ENCODE data around the gene SNX33. TPM values are rescaled to one million over a fixed set of nuclear protein-coding genes. Genes with fewer than 3 reads are reported as not detected.
"Not testable (repeated sequence)": the region's sequence is repeated elsewhere in the genome, so short reads cannot be mapped to it uniquely, and the experiment has no call there.

The SNX33 gene
- total RNA-seq, 1 experiment from 2014 or later: 9.3 TPM

GRCh38 chr15:75661756-75662140 lies 14.0 kb downstream of the SNX33 start:
- no peak for DNase-seq (ENCODE audit: low spot score)

- no peak for DNase-seq (ENCODE audit: low spot score)
These were observed 15.3 kb downstream of the SNX33 start for GRCh38 chr15:75662823-75663519.

DNA sequence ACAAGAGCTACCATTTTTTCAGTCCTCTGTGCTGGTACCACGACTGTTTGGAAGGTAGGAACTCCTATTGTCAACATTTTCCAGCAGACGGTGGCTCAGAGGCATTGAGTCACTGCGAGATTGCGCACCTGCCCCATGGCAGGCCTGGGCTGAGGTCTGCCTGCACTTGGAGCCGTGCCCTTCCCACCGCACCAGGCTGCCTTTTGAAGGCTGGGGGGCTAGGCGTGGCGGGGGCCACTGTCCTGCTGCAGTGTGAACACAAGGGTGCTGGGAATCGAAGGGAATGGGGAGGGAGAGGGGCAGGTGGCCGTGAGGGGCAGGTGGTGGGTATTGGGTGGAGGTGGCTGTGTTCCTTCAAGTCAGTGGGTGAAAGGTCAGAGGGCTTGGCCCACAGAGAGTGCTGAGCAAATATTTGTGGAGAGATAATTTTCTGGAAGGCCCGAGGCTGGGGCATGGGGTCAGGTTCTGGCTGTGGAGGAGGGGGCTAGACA lies 16.3 kb downstream of the SNX33 start:
- no peak for DNase-seq (ENCODE audit: low spot score)

DNA sequence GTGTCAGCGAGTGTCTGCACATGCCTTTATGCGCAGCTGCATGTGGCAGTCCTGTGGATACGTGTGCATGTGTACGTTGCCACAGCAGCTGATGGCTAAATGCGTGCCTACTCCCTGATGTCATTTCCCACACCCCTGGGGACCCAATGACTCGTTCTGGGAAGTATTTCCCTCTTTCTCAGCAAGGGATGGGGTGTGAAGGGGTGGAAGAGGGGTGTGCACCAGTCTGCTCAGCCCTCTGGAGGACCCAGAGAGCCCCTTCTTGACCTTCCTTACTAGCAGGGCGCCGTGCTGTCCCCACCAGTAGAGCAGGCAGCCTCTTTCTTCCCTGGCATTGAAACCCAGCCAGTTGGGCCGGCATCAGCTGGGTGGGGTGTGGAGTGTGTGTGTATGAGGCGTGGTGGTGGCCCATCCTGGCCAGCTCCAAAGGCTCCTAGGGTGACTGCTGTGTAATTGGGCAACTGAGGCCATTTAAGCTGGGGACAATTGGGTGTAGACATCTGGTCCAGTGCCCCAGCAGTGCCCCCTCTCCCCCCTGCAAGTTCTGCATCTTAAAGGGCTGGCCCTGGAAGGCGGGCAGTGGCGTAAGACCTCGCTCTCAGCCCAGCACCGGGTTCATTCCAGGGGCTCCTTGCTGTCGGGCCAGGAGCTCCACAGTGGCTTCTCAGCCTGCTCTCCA lies 19.2 kb downstream of the SNX33 start:
- peak; percentile 98 for DNase-seq (ENCODE audit: low spot score)

DNA sequence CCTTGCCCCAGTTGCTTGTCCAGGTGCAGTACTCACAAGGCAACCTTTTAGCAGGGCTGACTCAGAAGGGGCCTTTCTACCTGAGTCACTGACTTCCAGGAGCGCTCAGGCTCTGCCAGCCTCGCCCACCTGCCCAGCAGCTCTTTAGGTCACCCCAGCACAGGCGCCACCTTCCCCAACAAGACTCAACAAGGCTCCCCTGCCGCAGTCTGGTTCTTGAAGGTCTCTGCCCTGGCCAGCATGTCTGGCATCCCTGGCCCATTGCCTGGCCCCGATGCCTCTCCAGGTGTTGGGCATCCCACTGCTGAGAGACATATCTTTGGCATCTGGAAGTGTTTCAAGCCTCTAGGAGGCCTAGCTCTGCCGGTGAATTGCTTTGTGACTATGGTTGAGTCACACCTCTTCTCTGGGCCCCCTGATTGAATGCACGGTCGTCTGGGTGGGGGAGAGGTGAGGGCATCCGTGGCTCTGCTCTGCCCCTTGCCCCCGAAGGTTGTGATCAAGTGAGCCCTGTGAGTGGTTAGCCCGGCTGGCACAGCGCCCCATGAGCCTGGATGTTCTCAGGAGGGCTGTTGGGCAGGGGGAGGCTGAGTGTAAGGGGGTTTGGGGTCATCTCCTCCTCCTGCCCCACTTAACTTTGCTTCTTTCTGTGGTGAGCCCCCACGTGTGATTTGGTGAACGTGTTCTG lies 21.6 kb downstream of the SNX33 start:
- peak; percentile 64 for DNase-seq (ENCODE audit: low spot score)

DNA sequence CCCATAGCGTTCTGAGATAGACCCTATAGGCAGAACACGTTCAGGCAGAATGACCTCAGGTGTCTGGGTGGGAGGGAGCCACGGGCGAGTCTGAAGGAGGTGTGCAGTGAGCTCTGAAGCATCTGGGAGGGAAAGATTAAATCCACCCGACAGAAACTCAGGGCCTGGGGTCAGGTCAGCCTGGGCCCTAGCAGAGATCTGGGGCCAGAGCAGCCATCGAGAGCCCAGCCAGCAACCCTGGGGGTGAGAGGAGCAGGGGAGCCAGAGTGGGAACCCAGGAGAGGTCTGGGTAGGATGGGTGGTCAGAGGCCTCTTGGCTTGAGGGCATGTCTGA lies 22.1 kb downstream of the SNX33 start:
- DNase-seq (ENCODE audit: low spot score): no peak

- DNase-seq (ENCODE audit: low spot score): no peak
These were observed 24.3 kb downstream of the SNX33 start for GRCh38 chr15:75671730-75672602.

DNA sequence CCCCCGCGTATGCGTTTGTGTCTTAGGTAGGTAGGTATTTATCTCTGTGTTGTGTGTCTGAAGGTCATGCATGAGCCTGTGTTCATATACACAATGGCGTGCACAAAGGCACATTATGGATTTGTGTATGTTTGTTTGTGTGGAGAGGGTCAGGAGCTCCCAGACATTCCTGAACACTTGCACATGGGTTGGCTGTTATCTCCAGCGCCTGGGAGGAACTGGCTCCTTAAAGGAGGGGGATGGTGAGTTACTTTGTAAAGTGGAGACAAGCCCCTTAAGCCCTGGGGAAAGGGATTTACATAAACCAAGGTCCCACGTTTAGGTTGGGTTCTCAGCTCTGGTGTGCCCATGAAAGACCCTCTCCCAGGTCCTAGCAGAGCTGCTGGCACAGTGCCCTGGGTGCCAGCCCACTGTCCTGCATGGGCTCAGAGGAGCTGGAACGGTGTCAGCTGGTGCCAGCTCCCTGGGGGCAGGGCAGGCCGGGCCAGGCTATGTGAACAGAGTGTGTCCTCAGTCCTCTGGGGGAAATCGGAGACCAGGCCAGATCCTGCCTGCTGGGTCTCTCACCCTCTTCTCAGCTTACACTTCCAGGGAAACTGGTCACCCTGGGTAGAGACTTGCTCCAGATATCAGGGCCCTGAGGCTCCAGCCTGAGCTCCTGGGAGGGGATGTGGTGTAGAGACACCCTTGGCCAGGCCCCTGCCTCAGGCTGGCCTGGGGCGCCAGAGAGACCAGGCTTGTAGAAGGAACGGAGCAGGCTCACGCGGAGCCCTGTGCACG lies 25.1 kb downstream of the SNX33 start:
- DNase-seq (ENCODE audit: low spot score): peak; percentile 54

- peak; percentile 80 for DNase-seq (ENCODE audit: low spot score)
These were observed 25.9 kb downstream of the SNX33 start for GRCh38 chr15:75673426-75674235.

GRCh38 chr15:75674366-75674765 lies 26.7 kb downstream of the SNX33 start:
- no peak for DNase-seq (ENCODE audit: low spot score)

DNA sequence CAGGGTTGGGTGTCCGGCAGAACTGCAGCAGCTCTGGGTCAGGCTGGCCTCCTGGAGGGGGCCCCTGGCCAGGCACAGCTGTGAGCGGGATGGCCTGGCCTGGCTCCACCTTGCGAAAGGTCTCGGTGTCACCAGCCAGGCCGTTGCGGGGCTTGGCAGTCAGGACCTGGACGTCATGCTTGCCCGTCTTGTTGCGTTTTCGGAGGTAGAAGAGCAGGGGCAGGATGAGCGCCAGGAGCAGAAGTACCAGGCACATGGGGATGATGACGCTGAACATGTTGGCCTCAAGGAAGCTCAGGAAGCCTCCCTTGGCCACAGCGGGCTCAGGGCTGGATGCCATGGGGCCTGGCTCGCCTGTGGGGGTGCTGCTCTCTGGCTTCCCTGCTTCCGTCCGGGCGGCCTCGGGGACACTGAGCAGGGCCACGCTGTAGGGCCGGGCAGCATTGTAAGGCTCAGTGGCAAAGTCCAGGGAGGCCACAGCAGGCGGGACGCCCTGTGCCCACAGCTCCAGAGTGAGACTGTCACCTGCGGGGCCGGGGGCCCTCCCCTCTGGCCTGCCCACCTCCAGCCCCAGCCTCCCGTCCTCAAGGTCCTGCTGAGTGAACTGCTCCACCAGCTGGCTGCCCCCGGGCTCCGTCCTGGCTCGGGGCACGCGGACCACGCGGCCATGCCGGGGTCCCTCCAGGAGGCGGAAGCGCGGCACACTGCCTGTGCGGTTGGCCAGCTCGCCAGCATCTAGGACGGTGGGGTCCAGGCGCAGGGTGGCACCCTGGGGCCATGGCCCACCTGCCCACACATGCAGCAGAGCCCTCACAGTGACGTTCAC lies 28.1 kb downstream of the SNX33 start:
- DNase-seq (ENCODE audit: low spot score): no peak

DNA sequence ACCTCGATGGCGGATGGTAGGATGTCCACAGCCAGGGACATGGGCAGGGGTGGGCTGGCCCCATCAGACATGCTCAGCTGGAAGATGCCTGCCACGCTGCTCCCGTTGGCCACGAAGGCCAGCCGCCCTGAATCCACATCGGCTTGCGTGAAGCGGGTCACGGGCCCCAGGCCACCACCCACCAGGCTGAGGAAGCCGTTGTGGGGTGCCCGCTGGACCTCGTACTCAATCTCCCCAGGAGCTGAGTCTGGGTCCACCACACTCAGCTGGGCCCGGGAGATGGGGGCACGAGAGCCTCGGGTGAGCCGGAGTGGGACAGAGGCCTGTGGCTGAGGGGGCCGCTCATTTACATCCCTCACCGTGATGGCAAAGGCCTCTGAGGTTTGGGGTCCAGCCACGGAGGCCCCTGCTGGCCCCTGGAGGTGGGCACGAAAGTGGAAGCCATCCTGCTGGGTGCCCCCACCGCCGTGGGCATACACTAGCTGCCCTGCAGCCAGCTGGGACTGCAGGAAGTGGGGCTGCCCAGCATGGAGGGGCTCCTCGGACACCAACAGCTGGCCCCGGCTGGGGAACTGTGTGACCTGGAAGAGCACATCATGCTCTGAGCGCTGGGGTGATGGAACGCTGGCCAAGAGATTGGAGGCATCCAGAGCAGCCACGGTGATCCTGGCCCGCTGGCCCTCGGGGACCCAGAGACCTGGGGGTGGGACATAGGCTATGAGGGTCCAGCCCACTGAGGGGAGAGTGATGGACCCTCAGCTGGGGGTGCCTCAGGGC lies 29.2 kb downstream of the SNX33 start:
- DNase-seq (ENCODE audit: low spot score): no peak

- no peak for DNase-seq (ENCODE audit: low spot score)
These were observed 30.0 kb downstream of the SNX33 start for GRCh38 chr15:75677465-75678323.

DNA sequence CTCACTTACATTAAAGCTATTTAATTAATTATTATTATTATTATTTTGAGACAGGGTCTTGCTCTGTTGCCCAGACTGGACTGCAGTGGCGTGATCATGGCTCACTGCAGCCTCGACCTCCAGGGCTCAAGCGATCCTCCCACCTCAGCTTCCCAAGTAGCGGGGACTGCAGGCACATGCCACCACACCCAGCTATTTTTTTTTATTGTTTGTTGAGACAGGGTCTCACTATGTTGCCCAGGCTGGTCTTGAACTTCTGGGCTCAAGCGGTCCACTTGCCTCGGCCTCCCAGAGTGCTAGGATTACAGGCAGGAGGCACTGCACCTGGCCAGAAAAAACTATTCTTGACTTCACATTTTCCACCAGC lies 30.6 kb downstream of the SNX33 start:
- not testable (repeated sequence) for DNase-seq (ENCODE audit: low spot score)

- DNase-seq (ENCODE audit: low spot score): no peak
These were observed 32.5 kb downstream of the SNX33 start for GRCh38 chr15:75680007-75680789.

- no peak for DNase-seq (ENCODE audit: low spot score)
These were observed 34.7 kb downstream of the SNX33 start for GRCh38 chr15:75682181-75683135.

Measured in A172 (cell line).